A549 treated with ZK216348 at 1 μM for 4 hours (cell line): Measurements from ENCODE around the gene ADGRF3. TPM values are rescaled to one million over a fixed set of nuclear protein-coding genes. Genes with fewer than 3 reads are reported as not detected.

Experiments used
- total RNA-seq: library from RNA; stranded (reverse); fragments of 200-300 nt; extraction: Qiagen RNA extraction; gene quantifications from 5 replicates; pipeline ENCODE4 v1.2.3, GENCODE V29; 2022; ENCODE audit warnings: low read depth

Gene ADGRF3, protein sequence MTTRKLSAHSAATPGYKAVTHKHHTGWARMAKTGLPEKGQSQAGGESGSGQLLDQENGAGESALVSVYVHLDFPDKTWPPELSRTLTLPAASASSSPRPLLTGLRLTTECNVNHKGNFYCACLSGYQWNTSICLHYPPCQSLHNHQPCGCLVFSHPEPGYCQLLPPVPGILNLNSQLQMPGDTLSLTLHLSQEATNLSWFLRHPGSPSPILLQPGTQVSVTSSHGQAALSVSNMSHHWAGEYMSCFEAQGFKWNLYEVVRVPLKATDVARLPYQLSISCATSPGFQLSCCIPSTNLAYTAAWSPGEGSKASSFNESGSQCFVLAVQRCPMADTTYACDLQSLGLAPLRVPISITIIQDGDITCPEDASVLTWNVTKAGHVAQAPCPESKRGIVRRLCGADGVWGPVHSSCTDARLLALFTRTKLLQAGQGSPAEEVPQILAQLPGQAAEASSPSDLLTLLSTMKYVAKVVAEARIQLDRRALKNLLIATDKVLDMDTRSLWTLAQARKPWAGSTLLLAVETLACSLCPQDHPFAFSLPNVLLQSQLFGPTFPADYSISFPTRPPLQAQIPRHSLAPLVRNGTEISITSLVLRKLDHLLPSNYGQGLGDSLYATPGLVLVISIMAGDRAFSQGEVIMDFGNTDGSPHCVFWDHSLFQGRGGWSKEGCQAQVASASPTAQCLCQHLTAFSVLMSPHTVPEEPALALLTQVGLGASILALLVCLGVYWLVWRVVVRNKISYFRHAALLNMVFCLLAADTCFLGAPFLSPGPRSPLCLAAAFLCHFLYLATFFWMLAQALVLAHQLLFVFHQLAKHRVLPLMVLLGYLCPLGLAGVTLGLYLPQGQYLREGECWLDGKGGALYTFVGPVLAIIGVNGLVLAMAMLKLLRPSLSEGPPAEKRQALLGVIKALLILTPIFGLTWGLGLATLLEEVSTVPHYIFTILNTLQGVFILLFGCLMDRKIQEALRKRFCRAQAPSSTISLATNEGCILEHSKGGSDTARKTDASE
- total RNA-seq, result 0.10 to 0.52 TPM in 2 of 5 replicates, not detected in the others

DNA sequence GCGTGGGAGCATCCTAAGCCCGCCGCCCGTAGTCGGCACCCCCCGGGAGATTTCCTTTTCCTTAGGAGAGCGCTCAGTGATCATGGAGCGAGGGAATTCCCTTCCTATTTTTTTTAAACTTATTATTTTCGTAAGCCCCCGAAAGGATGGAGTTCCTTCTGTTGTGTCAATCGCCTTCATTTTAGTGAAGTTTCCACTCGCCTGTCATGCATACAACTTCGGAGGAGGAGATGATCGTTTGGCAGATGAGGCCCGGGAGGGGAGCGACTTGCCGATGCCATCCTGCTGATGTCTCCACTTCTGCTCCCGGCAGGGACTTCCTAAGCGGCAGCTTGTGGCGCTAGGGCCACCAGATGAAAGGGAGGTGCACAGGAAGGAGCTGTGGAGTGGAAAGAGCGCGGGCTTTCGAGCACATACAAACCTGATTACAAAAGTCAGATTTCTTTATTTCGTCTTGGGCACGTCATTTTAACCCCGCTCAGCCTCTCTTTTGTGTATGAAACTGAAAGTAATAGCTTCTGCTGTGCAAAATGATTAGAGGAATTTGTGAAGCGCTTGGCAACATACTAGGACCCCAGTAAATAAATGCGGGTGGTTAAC is at the start of gene ADGRF3:
Gene ADGRF3, minus strand, starts transcription at position 336 of the 600 bp plus-strand sequence. CDS start 555 bp downstream, outside the sequence.

DNA sequence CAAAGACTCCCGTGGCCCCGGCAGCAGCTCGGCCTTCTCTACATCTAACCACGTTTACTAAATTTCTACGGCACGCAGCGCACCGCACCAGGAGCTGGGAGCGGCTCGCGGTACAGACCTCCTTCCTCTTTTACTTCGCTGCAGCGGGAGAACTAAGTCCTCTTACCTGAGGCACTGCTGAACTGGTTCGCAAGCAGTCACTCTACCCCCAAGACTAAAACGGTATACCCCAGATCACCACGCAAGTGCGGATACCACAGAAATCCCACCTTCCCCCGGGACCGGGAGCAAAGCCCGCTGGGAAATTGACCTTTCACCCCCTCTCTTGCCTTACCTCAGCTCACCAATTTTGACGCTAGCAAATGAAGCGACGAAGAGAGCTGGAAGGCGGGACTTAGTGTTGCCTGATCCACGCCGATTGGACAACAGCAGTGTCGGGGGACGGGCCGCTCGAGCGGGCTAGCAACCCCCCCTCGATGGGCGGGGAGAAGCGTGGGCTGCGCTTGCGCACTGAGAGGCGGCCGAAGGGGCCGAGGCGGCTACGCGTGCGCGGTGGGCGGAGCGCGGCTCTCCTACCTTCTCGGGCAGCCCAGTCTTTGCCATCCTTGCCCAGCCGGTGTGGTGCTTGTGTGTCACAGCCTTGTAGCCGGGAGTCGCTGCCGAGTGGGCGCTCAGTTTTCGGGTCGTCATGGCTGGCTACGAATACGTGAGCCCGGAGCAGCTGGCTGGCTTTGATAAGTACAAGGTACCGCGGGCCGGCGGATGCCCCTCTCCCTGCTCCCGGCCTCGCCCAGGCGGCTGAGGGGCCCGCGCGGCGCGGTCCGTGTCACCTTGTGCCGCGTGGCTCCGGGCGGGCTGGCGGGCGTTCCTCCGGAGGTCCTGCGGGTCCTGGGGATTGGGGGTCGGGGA is 790 bp downstream of the ADGRF3 start, which contains the start of gene SELENOI:
Gene SELENOI, plus strand, starts transcription at position 599 of the 909 bp plus-strand sequence. Its CDS starts 90 bp downstream, at position 689.

Other genes with a start within 250 kb of the ADGRF3 start
- 5.6 to 10.3 TPM (median 7.7 TPM) in 5 replicates for gene GAREM2, start 173.7 kb downstream of the ADGRF3 start, total RNA-seq
- 118 to 142 TPM (median 126 TPM) in 5 replicates for gene HADHA, start 102.2 kb downstream of the ADGRF3 start, total RNA-seq
- gene HADHB, start 101.8 kb downstream of the ADGRF3 start, total RNA-seq, result 85.7 to 105 TPM (median 99.1 TPM) in 5 replicates
- 10.6 to 23.0 TPM (median 16.8 TPM) in 5 replicates for gene SELENOI, start 646 bp downstream of the ADGRF3 start, total RNA-seq
- 0.11 to 0.21 TPM (median 0.18 TPM) in 4 of 5 replicates, not detected in the other for gene DRC1, start 55.1 kb upstream of the ADGRF3 start, total RNA-seq
- gene OTOF, start 131.3 kb upstream of the ADGRF3 start, total RNA-seq, result 0.06 to 0.21 TPM (median 0.07 TPM) in 5 replicates